ENCODE results near the gene ATOSA. TPM values are rescaled to one million over a fixed set of nuclear protein-coding genes. Genes with fewer than 3 reads are reported as not detected.

ATOSA gene
- total RNA-seq, 1 experiment from 2014 or later = 4.7 TPM

DNA sequence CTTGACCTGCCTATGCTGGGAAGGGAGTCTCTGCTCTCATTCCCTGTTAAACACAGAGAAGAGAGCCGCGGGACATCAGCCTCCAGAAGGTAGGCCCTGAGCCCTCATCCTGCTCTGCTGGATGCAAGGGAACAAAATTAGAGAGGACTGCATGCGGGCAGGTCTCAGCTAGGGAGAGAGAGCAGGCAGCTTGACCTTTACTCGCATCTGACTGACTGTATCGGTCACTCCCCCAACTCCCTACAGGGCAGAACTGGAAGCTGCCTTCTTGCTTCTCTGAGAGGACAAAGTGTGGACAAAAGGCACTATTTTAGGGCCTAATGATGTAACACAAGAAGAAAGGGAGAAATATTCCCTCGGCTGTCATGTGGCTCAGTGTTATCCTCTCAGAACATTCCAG, 38.7 kb upstream of the ATOSA start:
- Histone ChIP-seq H4K20me1 (ENCODE audit: insufficient read depth) (no peaks in the 10 kb centered on the region), H2AFZ (ENCODE audit: low read depth, low read length, poor library complexity, severe bottlenecking) (no peak overlapping the region), H3K9me2 (ENCODE audit: insufficient read depth) (no peaks in the 10 kb centered on the region), H3K27ac (ENCODE audit: low read depth, low read length) (no peak overlapping the region), H3K79me2 (ENCODE audit: insufficient read depth, low read length) (no peaks in the 10 kb centered on the region), H3K9ac (ENCODE audit: low read length) (no peak overlapping the region), H3K4me3 (replicated peaks in 1 of 2; ENCODE audit: low read depth in 1 of 2, low read length in 2 of 2) (no peak overlapping the region), H3K27me3 (ENCODE audit: insufficient read depth, low read length) (no peaks in the 10 kb centered on the region), H3K9me3 (ENCODE audit: control insufficient read depth in 1 of 2, insufficient read depth in 1 of 2, low read depth in 1 of 2, low read length in 2 of 2) (no peaks in the 10 kb centered on the region), H3K4me1 (ENCODE audit: control insufficient read depth in 1 of 2, insufficient read depth in 2 of 2, low read length in 2 of 2) (no peaks in the 10 kb centered on the region), H3K36me3 (ENCODE audit: control insufficient read depth in 1 of 2, insufficient read depth in 2 of 2, low read length in 2 of 2) (no peaks in the 10 kb centered on the region), H3K4me2 (ENCODE audit: low read length) (no peak overlapping the region)
- no TSS peak for BruUV-seq (replicated peaks)
- intact Hi-C loops (cut with micrococcal nuclease) = no loop called here
- ChIA-PET POLR2A (no interaction called here), RAD21 (ENCODE audit: low non-redundant PET in 1 of 2, low total read pairs in 2 of 2, uncharacterized antibody in 2 of 2, unreplicated experiment in 2 of 2) (no interaction called here), CTCF (no interaction called here)
- TF ChIP-seq CBX3 (IDR thresholded peaks at IDR 0.05; ENCODE audit: low read depth) = no peak
- no peak for DNase-seq (ENCODE audit: low read depth, low spot score)
- ATAC-seq = no peak

DNA sequence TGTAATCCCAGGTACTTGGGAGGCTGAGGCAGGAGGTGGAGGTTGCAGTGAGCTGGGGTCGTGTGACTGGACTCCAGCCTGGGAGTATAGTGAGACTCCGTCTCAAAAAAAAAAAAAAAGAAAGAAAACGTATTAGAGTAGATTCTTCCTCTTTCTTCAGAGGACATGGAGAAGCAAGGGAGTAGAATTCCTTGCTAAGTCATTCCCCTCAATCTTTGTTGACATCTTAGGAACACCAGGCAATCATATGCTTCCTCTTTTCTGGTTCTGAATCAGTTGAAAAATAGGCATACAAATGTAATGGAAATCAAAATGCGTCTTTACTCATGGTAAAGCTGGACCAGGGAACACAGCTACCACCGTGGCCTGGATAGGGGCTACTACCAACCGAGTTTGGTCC, 38.3 kb upstream of the ATOSA start:
- Histone ChIP-seq H3K27ac (ENCODE audit: low read depth, low read length) (no peak overlapping the region), H3K9me3 (ENCODE audit: control insufficient read depth in 1 of 2, insufficient read depth in 1 of 2, low read depth in 1 of 2, low read length in 2 of 2) (no peaks in the 10 kb centered on the region), H3K4me3 (replicated peaks in 1 of 2; ENCODE audit: low read depth in 1 of 2, low read length in 2 of 2) (no peak overlapping the region), H4K20me1 (ENCODE audit: insufficient read depth) (no peaks in the 10 kb centered on the region), H3K27me3 (ENCODE audit: insufficient read depth, low read length) (no peaks in the 10 kb centered on the region), H3K36me3 (ENCODE audit: control insufficient read depth in 1 of 2, insufficient read depth in 2 of 2, low read length in 2 of 2) (no peaks in the 10 kb centered on the region), H3K9me2 (ENCODE audit: insufficient read depth) (no peaks in the 10 kb centered on the region), H3K79me2 (ENCODE audit: insufficient read depth, low read length) (no peaks in the 10 kb centered on the region), H3K9ac (ENCODE audit: low read length) (no peak overlapping the region), H2AFZ (ENCODE audit: low read depth, low read length, poor library complexity, severe bottlenecking) (no peak overlapping the region), H3K4me2 (ENCODE audit: low read length) (no peak overlapping the region), H3K4me1 (ENCODE audit: control insufficient read depth in 1 of 2, insufficient read depth in 2 of 2, low read length in 2 of 2) (no peaks in the 10 kb centered on the region)
- ChIA-PET RAD21 (ENCODE audit: low non-redundant PET in 1 of 2, low total read pairs in 2 of 2, uncharacterized antibody in 2 of 2, unreplicated experiment in 2 of 2) (no interaction called here), CTCF (no interaction called here), POLR2A (no interaction called here)
- intact Hi-C loops (cut with micrococcal nuclease) = no loop called here
- no TSS peak for BruUV-seq (replicated peaks)
- no peak for ATAC-seq
- DNase-seq (ENCODE audit: low read depth, low spot score) = no peak
- TF ChIP-seq CEBPB (IDR thresholded peaks at IDR 0.05; ENCODE audit: low read depth) = no peak
- TF ChIP-seq ZFX (IDR thresholded peaks at IDR 0.05) = no peak
- no peak for TF ChIP-seq EZH2phosphoT487 (IDR thresholded peaks at IDR 0.05; ENCODE audit: borderline replicate concordance)
- TF ChIP-seq EGR1 (IDR thresholded peaks at IDR 0.05; ENCODE audit: low read depth) = no peak
- no peak for TF ChIP-seq JUND (IDR thresholded peaks at IDR 0.05)
- no peak for TF ChIP-seq SP1 (IDR thresholded peaks at IDR 0.05; ENCODE audit: low read depth)
